Uterus (tissue), 2 donors: ENCODE measurements around the gene ZNF784.

Experiments
- CTCF ChIP-seq, 4 experiments: fragments of 200-600 bp in 2 of 4; fragments of 450-650 bp in 2 of 4; sonication (generic) in 2 of 4; IDR thresholded peaks; one replicate each; pipeline ENCODE4 v1.5.1; 2016 to 2019; ENCODE audit warnings: antibody characterized with exemption in 4 of 4, mild to moderate bottlenecking in 2 of 4, moderate library complexity in 1 of 4
- POLR2A ChIP-seq, 2 donors: fragments of 450-650 bp; IDR thresholded peaks; one replicate each; pipeline ENCODE4 v1.6.1; 2016; ENCODE audit warnings: antibody characterized with exemption in 2 of 2, mild to moderate bottlenecking in 1 of 2, moderate library complexity in 1 of 2

- TF ChIP-seq CTCF (IDR thresholded peaks at IDR 0.05) (no peak), POLR2A (IDR thresholded peaks at IDR 0.05) (no peak)
Observed at GRCh38 chr19:55656988-55657747, 32.8 kb upstream of the ZNF784 start.
